ENCODE results near the gene ITGB8.

ITGB8 gene

GRCh38 chr7:20432071-20432470 is 101.4 kb downstream of the ITGB8 start:
- DNase-seq: no peak

GRCh38 chr7:20435305-20435704 is 104.6 kb downstream of the ITGB8 start:
- DNase-seq: no peak

- no peak for DNase-seq
These were observed 107.5 kb downstream of the ITGB8 start for GRCh38 chr7:20438248-20438647.

- peak in 1 of 2 experiments; percentile 21 for DNase-seq
These were observed 108.1 kb downstream of the ITGB8 start for GRCh38 chr7:20438694-20439376.

GRCh38 chr7:20439416-20440185 is 108.9 kb downstream of the ITGB8 start:
- DNase-seq: peak in 1 of 2 experiments; percentile 38

- DNase-seq: peak in 1 of 2 experiments; percentile 49
These were observed 109.9 kb downstream of the ITGB8 start for GRCh38 chr7:20440472-20441105.

- DNase-seq: no peak
These were observed 110.6 kb downstream of the ITGB8 start for GRCh38 chr7:20441346-20441745.

GRCh38 chr7:20441991-20442441 is 111.3 kb downstream of the ITGB8 start:
- DNase-seq: no peak

- no peak for DNase-seq
These were observed 112.3 kb downstream of the ITGB8 start for GRCh38 chr7:20442951-20443350.

- no peak for DNase-seq
These were observed 113.5 kb downstream of the ITGB8 start for GRCh38 chr7:20444030-20444800.

GRCh38 chr7:20447021-20447650 is 116.4 kb downstream of the ITGB8 start:
- peak in 1 of 2 experiments; percentile 65 for DNase-seq

GRCh38 chr7:20449176-20449575 is 118.5 kb downstream of the ITGB8 start:
- no peak for DNase-seq

- no peak for DNase-seq
These were observed 119.8 kb downstream of the ITGB8 start for GRCh38 chr7:20450536-20450935.

- peak in 1 of 2 experiments; percentile 68 for DNase-seq
These were observed 123.5 kb downstream of the ITGB8 start for GRCh38 chr7:20454202-20454601.

GRCh38 chr7:20456701-20457100 is 126.0 kb downstream of the ITGB8 start:
- DNase-seq: no peak

GRCh38 chr7:20458521-20458920 is 127.8 kb downstream of the ITGB8 start:
- no peak for DNase-seq

GRCh38 chr7:20459419-20459818 is 128.7 kb downstream of the ITGB8 start:
- DNase-seq: no peak

GRCh38 chr7:20464891-20465290 is 134.2 kb downstream of the ITGB8 start:
- DNase-seq: no peak

All from NCI-H446 (cell line).